ENCODE results near the gene RGS7. TPM values are rescaled to one million over a fixed set of nuclear protein-coding genes. Genes with fewer than 3 reads are reported as not detected.

Gene RGS7
- total RNA-seq, 1 experiment from 2014 or later = 1.5 TPM

GRCh38 chr1:240739754-240740153, 617.3 kb downstream of the RGS7 start:
- no peak overlapping the region for H3K4me2 ChIP-seq (ENCODE audit: insufficient read depth, insufficient read length, low read length)
- no CpG with 5 or more reads among the region's 1 CpG for WGBS (ENCODE audit: extremely low coverage, insufficient read length, low lambda C conversion rate)
- no peaks in the 10 kb centered on the region for H3K79me2 ChIP-seq (ENCODE audit: insufficient read depth, low read length)

More at GRCh38 chr1:240739754-240740153, 617.3 kb downstream of the RGS7 start:
- DNase-seq = no peak
- H2AFZ ChIP-seq (ENCODE audit: low read length) = no peak overlapping the region
- H3K4me1 ChIP-seq (ENCODE audit: insufficient read depth, low read length) = no peaks in the 10 kb centered on the region
- no peaks in the 10 kb centered on the region for H4K20me1 ChIP-seq (ENCODE audit: control insufficient read depth, insufficient read depth, insufficient read length)
- no peak overlapping the region for H3K4me3 Mint-ChIP-seq
- H3K36me3 Mint-ChIP-seq (ENCODE audit: insufficient read depth in 1 of 3, low read depth in 3 of 3) = no peaks in the 10 kb centered on the region
- H3K18ac ChIP-seq (ENCODE audit: insufficient read length, low read depth, low read length) = no peak overlapping the region
- H3K27me3 ChIP-seq (ENCODE audit: insufficient read depth, low read length) = no peaks in the 10 kb centered on the region
- H3K9me3 ChIP-seq (ENCODE audit: control insufficient read depth, low read depth, low read length) = no peaks in the 10 kb centered on the region
- H3K4me1 Mint-ChIP-seq = peaks cover 10 to 16% of the 10 kb centered on the region in 2 experiments
- H4K8ac ChIP-seq (replicated peaks; ENCODE audit: insufficient read length, low read depth, low read length) = no peak overlapping the region
- H2AK5ac ChIP-seq (ENCODE audit: insufficient read length, low read length) = no peak overlapping the region
- H3K56ac ChIP-seq (ENCODE audit: insufficient read length, low read depth, low read length) = no peak overlapping the region
- H3K27me3 Mint-ChIP-seq (ENCODE audit: low read depth) = no peaks in the 10 kb centered on the region
- TF ChIP-seq CTCF (conservative IDR thresholded peaks at IDR 0.05) = no peak
- H3T11ph ChIP-seq (ENCODE audit: low read length) = no peak overlapping the region
- H3K4ac ChIP-seq (ENCODE audit: low read depth, low read length) = no peak overlapping the region
- no peak overlapping the region for H3K27ac Mint-ChIP-seq
- H4K91ac ChIP-seq (ENCODE audit: insufficient read length, low read depth, low read length) = no peak overlapping the region
- no peak overlapping the region for H2BK120ac ChIP-seq (ENCODE audit: low read depth, low read length, poor library complexity, severe bottlenecking)
- no peak overlapping the region for H3K9ac ChIP-seq (ENCODE audit: extremely low read depth, insufficient read length, low read length)
- no peak overlapping the region for H2BK5ac ChIP-seq (ENCODE audit: insufficient read length, low read length)
- H3K79me1 ChIP-seq (ENCODE audit: insufficient read depth, low read depth, low read length, poor library complexity, severe bottlenecking) = no peaks in the 10 kb centered on the region
- 0 out of 5 replicates have a peak, but pooled peaks cover 0 to under 1% of the 10 kb centered on the region in 2 experiments for H3K9me3 Mint-ChIP-seq
- no peak overlapping the region for H2BK12ac ChIP-seq (ENCODE audit: insufficient read length, low read depth, low read length)
- no peak overlapping the region for H3K27ac ChIP-seq (ENCODE audit: insufficient read length, low read depth, low read length)
- H2BK20ac ChIP-seq (ENCODE audit: low read depth, low read length, poor library complexity, severe bottlenecking) = no peak overlapping the region
- H2BK15ac ChIP-seq (ENCODE audit: low read depth, low read length) = no peak overlapping the region
- no peak overlapping the region for H3K14ac ChIP-seq (ENCODE audit: insufficient read depth, low read length)
- no peaks in the 10 kb centered on the region for H3K23me2 ChIP-seq (ENCODE audit: insufficient read length, low read depth, low read length, poor library complexity, severe bottlenecking)
- no peak overlapping the region for H4K5ac ChIP-seq (ENCODE audit: insufficient read length, low read depth, low read length)
- no peak overlapping the region for H3K23ac ChIP-seq (ENCODE audit: insufficient read length, low read depth, low read length)
